ENCODE measurements around the gene ROR2. TPM values are rescaled to one million over a fixed set of nuclear protein-coding genes. Genes with fewer than 3 reads are reported as not detected.

Gene ROR2
- polyA plus RNA-seq, 1 experiment = 9.7 TPM

DNA sequence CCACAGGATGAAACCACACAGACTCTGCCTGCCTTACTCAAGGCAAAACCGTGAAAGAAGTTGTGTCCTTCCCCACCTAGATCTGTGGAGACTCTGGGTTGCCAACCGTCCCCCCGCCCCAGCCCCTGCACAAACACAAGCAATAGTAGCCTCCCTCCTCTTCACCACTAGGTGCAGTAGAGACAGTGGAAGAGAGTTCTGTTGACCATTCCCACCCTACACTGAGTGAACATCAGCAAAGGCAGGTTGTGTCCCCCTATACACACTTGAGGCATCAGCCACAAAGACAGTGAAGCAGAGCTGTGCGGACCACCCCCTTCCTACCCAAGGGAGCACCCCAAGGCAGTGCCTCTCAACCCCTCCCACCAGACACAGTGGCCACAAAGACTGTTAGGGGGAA is 302.7 kb downstream of the ROR2 start:
- H3K27me3 ChIP-seq (ENCODE audit: control insufficient read depth, insufficient read depth, low read length) = peaks cover 4% of the 10 kb centered on the region
- no peaks in the 10 kb centered on the region for H3K9me3 ChIP-seq (ENCODE audit: control insufficient read depth, insufficient read depth, low read length)
- TF ChIP-seq, protein P1, sequence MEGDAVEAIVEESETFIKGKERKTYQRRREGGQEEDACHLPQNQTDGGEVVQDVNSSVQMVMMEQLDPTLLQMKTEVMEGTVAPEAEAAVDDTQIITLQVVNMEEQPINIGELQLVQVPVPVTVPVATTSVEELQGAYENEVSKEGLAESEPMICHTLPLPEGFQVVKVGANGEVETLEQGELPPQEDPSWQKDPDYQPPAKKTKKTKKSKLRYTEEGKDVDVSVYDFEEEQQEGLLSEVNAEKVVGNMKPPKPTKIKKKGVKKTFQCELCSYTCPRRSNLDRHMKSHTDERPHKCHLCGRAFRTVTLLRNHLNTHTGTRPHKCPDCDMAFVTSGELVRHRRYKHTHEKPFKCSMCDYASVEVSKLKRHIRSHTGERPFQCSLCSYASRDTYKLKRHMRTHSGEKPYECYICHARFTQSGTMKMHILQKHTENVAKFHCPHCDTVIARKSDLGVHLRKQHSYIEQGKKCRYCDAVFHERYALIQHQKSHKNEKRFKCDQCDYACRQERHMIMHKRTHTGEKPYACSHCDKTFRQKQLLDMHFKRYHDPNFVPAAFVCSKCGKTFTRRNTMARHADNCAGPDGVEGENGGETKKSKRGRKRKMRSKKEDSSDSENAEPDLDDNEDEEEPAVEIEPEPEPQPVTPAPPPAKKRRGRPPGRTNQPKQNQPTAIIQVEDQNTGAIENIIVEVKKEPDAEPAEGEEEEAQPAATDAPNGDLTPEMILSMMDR (IDR thresholded peaks at IDR 0.05; ENCODE audit: low read depth, low read length) = no peak
- no peak overlapping the region for H3K27ac ChIP-seq (ENCODE audit: low read depth, low read length)
- ChIA-PET POLR2A (no interaction called here), CTCF (no interaction called here)
- DNase-seq (ENCODE audit: low read depth, low spot score) = no peak
- no peak overlapping the region for H3K4me3 ChIP-seq (ENCODE audit: low read depth, low read length)

DNA sequence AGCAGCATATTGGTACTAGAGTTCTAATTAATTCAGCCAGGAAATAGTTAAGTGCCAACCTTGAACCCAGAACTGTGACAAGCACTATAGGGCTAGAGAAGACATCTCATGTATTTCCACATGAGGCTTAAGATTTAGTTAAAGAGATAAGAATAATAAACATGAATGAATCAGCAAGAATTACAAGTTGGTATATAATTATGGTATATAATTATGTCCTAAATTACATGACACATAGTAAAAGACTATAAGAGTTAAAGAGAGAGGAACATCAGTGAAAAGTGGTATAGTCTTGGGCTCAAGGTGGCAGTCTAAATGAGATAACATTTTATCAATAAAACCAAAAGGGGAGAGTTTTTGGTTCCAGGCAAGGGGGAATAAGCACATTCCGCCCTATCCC is 303.3 kb downstream of the ROR2 start:
- Histone ChIP-seq H3K27me3 (ENCODE audit: control insufficient read depth, insufficient read depth, low read length) (peaks cover 4% of the 10 kb centered on the region), H3K4me3 (ENCODE audit: low read depth, low read length) (no peak overlapping the region), H3K27ac (ENCODE audit: low read depth, low read length) (no peak overlapping the region), H3K9me3 (ENCODE audit: control insufficient read depth, insufficient read depth, low read length) (no peaks in the 10 kb centered on the region; the same call in 1 of the 2 replicates)
- TF ChIP-seq, protein P1 (IDR thresholded peaks at IDR 0.05; ENCODE audit: low read depth, low read length) = no peak
- POLR2A ChIA-PET = no interaction called here
- DNase-seq (ENCODE audit: low read depth, low spot score) = no peak
- CTCF ChIA-PET = no interaction called here

DNA sequence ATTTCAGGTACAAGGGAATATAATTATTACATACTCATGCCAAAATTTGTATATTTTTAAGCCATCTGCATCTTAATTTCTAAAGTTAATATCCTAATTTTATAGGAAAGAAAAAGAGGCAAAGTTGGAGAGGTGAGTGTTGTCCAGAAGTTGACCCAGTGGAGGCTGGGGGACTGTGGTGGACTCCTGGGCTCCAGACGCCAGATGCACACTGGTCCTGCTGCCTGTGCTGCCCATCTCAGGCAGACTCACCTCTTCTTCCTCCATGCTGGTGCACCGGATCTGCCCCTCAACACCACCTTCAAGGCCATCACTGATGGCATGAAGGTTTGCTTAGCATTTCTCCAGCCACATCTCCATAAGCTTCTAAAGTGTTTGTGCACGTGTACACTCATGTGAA is 305.6 kb downstream of the ROR2 start:
- Histone ChIP-seq H3K4me3 (ENCODE audit: low read depth, low read length) (no peak overlapping the region), H3K9me3 (ENCODE audit: control insufficient read depth, insufficient read depth, low read length) (peaks cover 4% of the 10 kb centered on the region; the same call in 1 of the 2 replicates), H3K27ac (ENCODE audit: low read depth, low read length) (no peak overlapping the region), H3K27me3 (ENCODE audit: control insufficient read depth, insufficient read depth, low read length) (peaks cover 2% of the 10 kb centered on the region)
- ChIA-PET POLR2A (no interaction called here), CTCF (no interaction called here)
- DNase-seq (ENCODE audit: low read depth, low spot score) = no peak
- TF ChIP-seq, protein P1 (IDR thresholded peaks at IDR 0.05; ENCODE audit: low read depth, low read length) = no peak

DNA sequence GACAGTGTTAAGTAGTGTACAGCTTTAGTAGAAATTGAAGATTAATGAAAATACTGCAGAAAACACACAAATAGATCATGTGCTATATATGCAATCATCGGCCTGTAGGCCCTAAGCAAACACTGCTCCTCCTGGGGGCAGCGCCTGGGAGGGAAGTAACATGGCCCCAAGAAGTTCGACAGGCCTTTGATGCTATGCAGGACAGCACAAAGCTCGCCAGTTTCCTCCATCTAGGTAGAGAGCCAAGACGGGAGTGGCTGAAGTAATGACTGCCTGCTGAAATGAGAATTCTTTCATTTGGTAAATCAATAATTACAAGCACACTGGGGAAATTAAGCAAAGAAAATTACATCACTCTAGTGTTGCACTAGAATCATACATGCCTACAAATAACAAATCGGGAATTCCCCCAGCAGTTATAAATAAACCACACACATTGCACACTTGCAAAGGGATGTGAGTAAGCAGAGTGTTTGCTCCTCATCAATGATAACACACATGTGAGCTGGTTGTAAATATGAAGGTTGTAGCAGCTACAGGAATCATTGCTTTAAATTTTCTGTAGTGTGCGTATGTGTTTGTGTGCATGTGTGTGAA is 306.4 kb downstream of the ROR2 start:
- ChIA-PET CTCF (no interaction called here), POLR2A (no interaction called here)
- Histone ChIP-seq H3K4me3 (ENCODE audit: low read depth, low read length) (no peak overlapping the region), H3K9me3 (ENCODE audit: control insufficient read depth, insufficient read depth, low read length) (peaks cover 4% of the 10 kb centered on the region; the same call in 1 of the 2 replicates), H3K27ac (ENCODE audit: low read depth, low read length) (no peak overlapping the region), H3K27me3 (ENCODE audit: control insufficient read depth, insufficient read depth, low read length) (peaks cover 2% of the 10 kb centered on the region)
- no peak for DNase-seq (ENCODE audit: low read depth, low spot score)
- TF ChIP-seq, protein P1 (IDR thresholded peaks at IDR 0.05; ENCODE audit: low read depth, low read length) = no peak

DNA sequence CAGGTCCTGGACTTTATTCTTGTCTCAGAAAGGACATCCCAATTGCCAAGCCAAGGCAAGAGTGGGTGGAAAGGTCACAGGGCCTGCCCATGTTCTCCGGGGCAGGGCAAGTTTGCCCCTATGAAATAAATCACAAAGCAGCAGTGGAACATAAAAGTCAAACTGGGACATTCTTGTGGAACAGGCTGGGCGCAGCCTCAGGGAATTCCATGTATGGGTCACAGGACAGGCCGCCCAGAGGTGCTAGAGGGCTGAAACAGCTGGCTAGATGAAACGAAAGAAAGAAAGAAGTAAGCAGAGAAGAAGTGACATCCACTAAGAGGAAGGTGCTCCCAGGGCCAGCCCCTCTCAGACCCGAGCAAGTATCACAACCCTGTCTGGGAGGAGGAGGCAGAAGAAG is 307.3 kb downstream of the ROR2 start:
- ChIA-PET CTCF (no interaction called here), POLR2A (no interaction called here)
- no peak overlapping the region for H3K27ac ChIP-seq (ENCODE audit: low read depth, low read length)

More for the DNA sequence above, 307.3 kb downstream of the ROR2 start:
- H3K9me3 ChIP-seq (ENCODE audit: control insufficient read depth, insufficient read depth, low read length) = peaks cover 4% of the 10 kb centered on the region; the same call in 1 of the 2 replicates
- TF ChIP-seq, protein P1 (IDR thresholded peaks at IDR 0.05; ENCODE audit: low read depth, low read length) = no peak
- H3K4me3 ChIP-seq (ENCODE audit: low read depth, low read length) = no peak overlapping the region
- H3K27me3 ChIP-seq (ENCODE audit: control insufficient read depth, insufficient read depth, low read length) = peaks cover 4% of the 10 kb centered on the region
- DNase-seq (ENCODE audit: low read depth, low spot score) = no peak

Measured in AG04450 (cell line).